Endothelial cell (in vitro differentiated cells): ENCODE results near the gene CNOT1. TPM values are rescaled to one million over a fixed set of nuclear protein-coding genes. Genes with fewer than 3 reads are reported as not detected.
"Not testable (repeated sequence)": the region's sequence is repeated elsewhere in the genome, so short reads cannot be mapped to it uniquely, and the experiment has no call there.

Experiments
- DNase-seq: peaks from one replicate; pipeline ENCODE4 v3.0.0; 2021; ENCODE audit warnings: low spot score
- H3K27ac Mint-ChIP-seq: one replicate; pipeline ENCODE4 v1.8.0; 2021; ENCODE audit warnings: mixed read lengths, inconsistent platforms; ENCODE audit not compliant: unreplicated experiment
- H3K27me3 Mint-ChIP-seq: one replicate; pipeline ENCODE4 v1.8.0; 2021; ENCODE audit warnings: mild to moderate bottlenecking, moderate library complexity, mixed read lengths, inconsistent platforms; ENCODE audit not compliant: unreplicated experiment
- H3K36me3 Mint-ChIP-seq: one replicate; pipeline ENCODE4 v1.8.0; 2021; ENCODE audit warnings: mild to moderate bottlenecking, low read depth, mixed read lengths, inconsistent platforms; ENCODE audit not compliant: unreplicated experiment
- H3K4me1 Mint-ChIP-seq: one replicate; pipeline ENCODE4 v1.8.0; 2021; ENCODE audit warnings: mild to moderate bottlenecking, mixed read lengths, inconsistent platforms; ENCODE audit not compliant: unreplicated experiment
- H3K4me3 Mint-ChIP-seq: one replicate; pipeline ENCODE4 v1.8.0; 2021; ENCODE audit warnings: mild to moderate bottlenecking, mixed read lengths, inconsistent platforms; ENCODE audit not compliant: unreplicated experiment
- H3K9me3 Mint-ChIP-seq: one replicate; pipeline ENCODE4 v1.8.0; 2021; ENCODE audit warnings: mixed read lengths, inconsistent platforms; ENCODE audit not compliant: unreplicated experiment
- CTCF ChIP-seq: fragments of 200-600 bp; sonication (generic); IDR thresholded peaks from one replicate; pipeline ENCODE4 v1.5.0; 2021; ENCODE audit warnings: antibody characterized with exemption; ENCODE audit not compliant: unreplicated experiment
- total RNA-seq: library from RNA; stranded (reverse); fragmentation: NEBNext Ultra II Directional; extraction: Animal tissue kit (Norgen Biotek cat#: 25700); gene quantifications from one replicate; pipeline ENCODE4 v1.2.1, GENCODE V29; 2021; ENCODE audit not compliant: unreplicated experiment

CNOT1 gene
- total RNA-seq, 1 donor from 2014 or later: 152 TPM

- no peak overlapping the region for H3K4me3 Mint-ChIP-seq
- peaks cover 2% of the 10 kb centered on the region for H3K27me3 Mint-ChIP-seq
- no peaks in the 10 kb centered on the region for H3K9me3 Mint-ChIP-seq
- TF ChIP-seq CTCF: no peak
- no peaks in the 10 kb centered on the region for H3K36me3 Mint-ChIP-seq
- peaks cover 14% of the 10 kb centered on the region for H3K4me1 Mint-ChIP-seq
- no peak overlapping the region for H3K27ac Mint-ChIP-seq
- no peak for DNase-seq
Measured at GRCh38 chr16:58639230-58639629, 9.6 kb upstream of the CNOT1 start.

- H3K27ac Mint-ChIP-seq: no peak overlapping the region
- DNase-seq: peak; percentile 12
Measured at GRCh38 chr16:58638148-58639036, 8.8 kb upstream of the CNOT1 start.

GRCh38 chr16:58637021-58637420 is 7.4 kb upstream of the CNOT1 start:
- H3K4me3 Mint-ChIP-seq, H3K27me3 Mint-ChIP-seq, H3K27ac Mint-ChIP-seq: not testable (repeated sequence)

More at GRCh38 chr16:58638148-58639036, 8.8 kb upstream of the CNOT1 start:
- peaks cover 14% of the 10 kb centered on the region for H3K4me1 Mint-ChIP-seq
- H3K4me3 Mint-ChIP-seq: peak overlapping the region; percentile 51
- no peak for TF ChIP-seq CTCF
- no peaks in the 10 kb centered on the region for H3K9me3 Mint-ChIP-seq
- no peaks in the 10 kb centered on the region for H3K36me3 Mint-ChIP-seq
- peaks cover 2% of the 10 kb centered on the region for H3K27me3 Mint-ChIP-seq

GRCh38 chr16:58636466-58636865 is 6.8 kb upstream of the CNOT1 start:
- Mint-ChIP-seq H3K9me3 (no peaks in the 10 kb centered on the region), H3K4me3 (no peak overlapping the region), H3K27ac (no peak overlapping the region), H3K4me1 (peaks cover 14% of the 10 kb centered on the region), H3K36me3 (no peaks in the 10 kb centered on the region), H3K27me3 (peaks cover 2% of the 10 kb centered on the region)
- TF ChIP-seq CTCF: no peak
- no peak for DNase-seq

More at GRCh38 chr16:58637021-58637420, 7.4 kb upstream of the CNOT1 start:
- not testable (repeated sequence) for H3K9me3 Mint-ChIP-seq, H3K36me3 Mint-ChIP-seq, DNase-seq
- peaks cover 14% of the 10 kb centered on the region for H3K4me1 Mint-ChIP-seq

- H3K27ac Mint-ChIP-seq: peak overlapping the region; percentile 38
- TF ChIP-seq CTCF: no peak
- H3K4me3 Mint-ChIP-seq: no peak overlapping the region
- DNase-seq: no peak
- H3K27me3 Mint-ChIP-seq: peaks cover 4% of the 10 kb centered on the region
- H3K36me3 Mint-ChIP-seq: no peaks in the 10 kb centered on the region
- H3K9me3 Mint-ChIP-seq: no peaks in the 10 kb centered on the region
- peaks cover 14% of the 10 kb centered on the region for H3K4me1 Mint-ChIP-seq
Measured at GRCh38 chr16:58635502-58635901, 5.9 kb upstream of the CNOT1 start.
